ENCODE results near the gene VIT. TPM values are rescaled to one million over a fixed set of nuclear protein-coding genes. Genes with fewer than 3 reads are reported as not detected.

VIT gene
- total RNA-seq, 1 experiment from 2014 or later: not detected

DNA sequence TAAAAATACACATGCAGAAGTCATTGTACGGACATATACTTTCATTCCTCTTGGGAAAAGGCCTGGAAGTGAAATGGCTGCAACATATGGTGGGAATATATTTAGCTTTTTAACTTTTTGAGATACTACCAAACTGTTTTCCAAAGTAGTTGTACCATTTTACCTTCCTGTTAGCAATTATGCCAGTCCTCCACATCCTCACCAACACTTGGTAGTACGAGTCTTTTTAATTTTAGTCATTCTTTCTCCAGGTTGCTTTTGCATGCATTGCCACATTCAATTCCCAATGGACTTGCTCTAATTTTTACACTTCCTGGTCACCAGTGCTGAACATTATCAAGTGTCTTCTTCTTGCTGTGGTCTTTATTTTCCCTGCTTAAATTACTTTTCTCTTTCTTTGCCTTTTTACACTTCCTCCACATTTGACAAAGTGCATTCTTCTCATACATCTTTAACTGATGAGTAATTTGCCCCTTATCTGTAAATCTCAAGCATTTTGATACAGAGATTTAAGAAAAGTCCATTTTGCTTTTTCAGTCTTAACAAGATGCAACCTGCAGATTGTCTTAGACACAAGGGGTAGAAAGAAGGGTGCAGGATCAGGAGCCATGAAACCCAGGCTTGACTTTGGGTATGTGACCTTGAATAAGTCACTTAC lies 14.5 kb downstream of the VIT start:
- DNase-seq: no peak
- Histone ChIP-seq H3K27me3 (ENCODE audit: control insufficient read depth, insufficient read depth, low read length) (no peaks in the 10 kb centered on the region), H3K4me3 (ENCODE audit: insufficient read depth, low read depth, low read length) (no peak overlapping the region), H3K36me3 (replicated peaks; ENCODE audit: control insufficient read depth, insufficient read depth, low read length) (no peaks in the 10 kb centered on the region)

DNA sequence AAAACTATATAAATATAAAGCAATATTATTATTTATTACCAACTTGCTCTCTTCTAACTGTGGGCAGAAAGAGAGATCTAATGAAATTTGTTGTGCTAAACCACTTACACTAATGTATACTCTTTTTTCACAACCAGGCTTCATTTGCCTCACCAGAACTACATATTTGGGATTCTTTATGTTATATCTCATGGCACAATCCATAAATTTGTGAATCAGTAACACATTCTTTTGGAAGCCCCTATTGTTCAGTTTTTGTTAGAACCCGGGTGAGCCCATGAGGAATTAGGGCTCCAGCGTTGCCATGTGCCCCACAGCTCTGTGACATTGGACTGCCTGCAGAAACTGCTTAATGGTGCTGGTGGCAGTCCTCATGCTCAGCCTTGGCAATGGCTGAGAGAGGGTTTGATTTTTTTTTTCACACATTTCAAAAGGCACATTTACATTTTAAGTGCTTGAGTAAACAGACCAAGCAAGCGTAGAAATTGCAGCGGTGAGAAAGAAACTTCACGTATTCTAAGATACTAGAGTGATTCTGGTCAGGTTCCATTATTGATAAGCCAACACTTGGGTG lies 15.3 kb downstream of the VIT start:
- Histone ChIP-seq H3K36me3 (replicated peaks; ENCODE audit: control insufficient read depth, insufficient read depth, low read length) (no peaks in the 10 kb centered on the region), H3K27me3 (ENCODE audit: control insufficient read depth, insufficient read depth, low read length) (no peaks in the 10 kb centered on the region), H3K4me3 (ENCODE audit: insufficient read depth, low read depth, low read length) (no peak overlapping the region)
- no peak for DNase-seq

DNA sequence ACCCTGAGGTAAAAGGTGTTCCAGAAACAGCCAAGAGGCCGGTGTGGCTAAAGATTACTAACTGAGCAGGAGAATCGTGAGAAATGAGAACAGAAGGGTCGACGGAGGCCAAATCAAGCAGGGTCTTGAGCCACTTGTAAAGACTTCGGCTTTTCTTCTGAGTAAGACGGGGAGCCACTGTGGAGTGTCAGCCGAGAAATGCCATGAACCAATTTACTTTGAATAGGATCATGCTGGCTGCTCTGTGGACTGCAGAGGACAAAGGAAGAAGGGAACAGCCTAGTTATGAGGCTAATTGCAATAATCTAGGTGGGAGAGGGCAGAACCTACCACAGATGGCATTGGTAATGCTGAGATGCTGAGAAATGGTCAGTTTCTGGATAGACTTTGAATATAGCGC lies 16.8 kb downstream of the VIT start:
- H3K36me3 ChIP-seq (replicated peaks; ENCODE audit: control insufficient read depth, insufficient read depth, low read length): no peaks in the 10 kb centered on the region
- no peak overlapping the region for H3K4me3 ChIP-seq (ENCODE audit: insufficient read depth, low read depth, low read length)
- no peaks in the 10 kb centered on the region for H3K27me3 ChIP-seq (ENCODE audit: control insufficient read depth, insufficient read depth, low read length)
- no peak for DNase-seq

DNA sequence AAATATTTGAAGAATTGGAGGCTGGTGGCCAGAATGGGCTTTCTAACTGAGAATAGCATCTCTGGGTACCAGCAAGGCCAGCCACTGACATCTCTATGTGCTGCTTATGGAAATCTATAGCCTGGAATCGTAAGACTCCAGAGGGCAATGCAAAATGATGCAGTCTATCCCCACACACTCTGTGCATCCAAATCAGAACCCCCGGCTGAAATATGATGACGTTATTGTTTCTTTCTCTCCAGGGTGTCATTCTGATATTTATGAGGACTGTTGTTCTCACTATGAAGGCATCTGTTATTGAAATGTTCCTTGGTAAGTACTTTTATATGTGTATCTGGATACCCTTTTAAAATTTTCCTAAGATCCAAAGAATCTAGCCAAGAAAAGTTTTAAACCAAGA lies 19.6 kb downstream of the VIT start:
- no peaks in the 10 kb centered on the region for H3K27me3 ChIP-seq (ENCODE audit: control insufficient read depth, insufficient read depth, low read length)
- no peaks in the 10 kb centered on the region for H3K36me3 ChIP-seq (replicated peaks; ENCODE audit: control insufficient read depth, insufficient read depth, low read length)
- no peak overlapping the region for H3K4me3 ChIP-seq (ENCODE audit: insufficient read depth, low read depth, low read length)
- no peak for DNase-seq

DNA sequence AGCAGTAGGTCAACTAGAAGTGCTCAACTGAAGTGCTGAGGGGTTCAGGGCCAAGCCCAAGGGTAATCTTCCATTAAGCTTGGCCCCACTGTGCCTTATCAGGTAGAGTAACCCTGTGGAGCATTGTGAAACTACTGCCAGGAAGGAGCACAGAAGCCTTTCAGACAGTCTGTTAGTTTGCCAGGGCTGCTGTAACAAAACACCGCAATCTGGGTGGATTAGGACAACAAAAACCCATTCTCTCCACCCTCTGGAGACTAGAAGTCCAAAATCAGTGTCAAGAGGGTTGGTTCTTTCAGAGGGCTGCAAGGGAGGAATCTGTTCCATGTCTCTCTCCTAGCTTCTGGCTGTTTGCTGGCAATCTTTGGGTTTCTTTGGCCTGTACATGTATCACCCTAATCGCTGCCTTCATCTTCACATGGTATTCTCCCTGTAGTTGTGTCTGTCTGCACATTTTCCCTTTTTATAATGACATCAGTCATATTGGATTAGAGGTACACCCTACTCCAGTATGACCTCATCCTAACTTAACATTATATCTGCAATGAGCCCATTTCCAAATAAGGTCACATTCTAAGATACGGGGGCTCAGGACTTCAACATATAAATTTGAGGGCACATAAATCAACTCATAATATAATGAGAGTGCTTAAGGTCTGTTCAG lies 21.2 kb downstream of the VIT start:
- Histone ChIP-seq H3K36me3 (replicated peaks; ENCODE audit: control insufficient read depth, insufficient read depth, low read length) (no peaks in the 10 kb centered on the region), H3K4me3 (ENCODE audit: insufficient read depth, low read depth, low read length) (no peak overlapping the region), H3K27me3 (ENCODE audit: control insufficient read depth, insufficient read depth, low read length) (no peaks in the 10 kb centered on the region)
- DNase-seq: no peak

DNA sequence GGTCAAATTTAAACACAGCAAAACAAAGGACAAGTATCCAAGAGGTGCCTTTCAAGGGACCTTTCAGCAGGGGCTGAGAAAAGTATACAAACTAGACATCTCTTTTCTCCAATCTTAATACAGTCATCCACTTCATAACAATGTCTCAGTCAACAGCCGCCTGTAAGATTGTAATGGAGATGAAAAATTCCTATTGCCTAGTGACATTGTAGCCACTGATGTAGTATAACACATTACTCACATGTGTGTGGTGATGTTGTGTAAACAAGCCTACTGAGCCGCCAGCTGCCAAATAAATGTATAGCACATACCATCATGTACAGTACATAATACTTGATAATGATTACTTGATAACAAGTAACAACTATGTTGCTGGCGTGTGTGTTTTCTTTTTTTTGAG lies 31.0 kb downstream of the VIT start:
- no peaks in the 10 kb centered on the region for H3K27me3 ChIP-seq (ENCODE audit: control insufficient read depth, insufficient read depth, low read length)

DNA sequence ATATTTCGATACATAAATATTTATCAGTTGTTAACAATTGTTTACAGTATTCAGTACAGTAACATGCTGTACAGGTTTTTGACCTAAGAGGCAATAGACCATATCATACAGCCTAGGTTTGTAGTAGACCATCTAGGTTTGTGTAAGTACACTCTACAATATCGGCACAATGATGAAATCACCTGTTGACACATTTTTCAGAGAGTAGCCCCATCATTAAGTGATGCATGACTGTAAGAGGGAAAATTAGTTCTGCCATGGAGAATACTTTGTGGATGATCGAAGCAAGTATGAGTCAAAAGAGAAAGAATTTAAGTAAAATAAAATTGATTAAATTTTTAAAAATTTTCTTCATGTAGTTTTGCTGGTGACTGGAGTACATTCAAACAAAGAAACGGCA lies 32.6 kb downstream of the VIT start:
- Histone ChIP-seq H3K4me3 (ENCODE audit: insufficient read depth, low read depth, low read length) (no peak overlapping the region), H3K27me3 (ENCODE audit: control insufficient read depth, insufficient read depth, low read length) (no peaks in the 10 kb centered on the region), H3K36me3 (replicated peaks; ENCODE audit: control insufficient read depth, insufficient read depth, low read length) (no peaks in the 10 kb centered on the region)
- DNase-seq: no peak

More for the DNA sequence above, 31.0 kb downstream of the VIT start:
- Histone ChIP-seq H3K4me3 (ENCODE audit: insufficient read depth, low read depth, low read length) (no peak overlapping the region), H3K36me3 (replicated peaks; ENCODE audit: control insufficient read depth, insufficient read depth, low read length) (no peaks in the 10 kb centered on the region)
- no peak for DNase-seq

DNA sequence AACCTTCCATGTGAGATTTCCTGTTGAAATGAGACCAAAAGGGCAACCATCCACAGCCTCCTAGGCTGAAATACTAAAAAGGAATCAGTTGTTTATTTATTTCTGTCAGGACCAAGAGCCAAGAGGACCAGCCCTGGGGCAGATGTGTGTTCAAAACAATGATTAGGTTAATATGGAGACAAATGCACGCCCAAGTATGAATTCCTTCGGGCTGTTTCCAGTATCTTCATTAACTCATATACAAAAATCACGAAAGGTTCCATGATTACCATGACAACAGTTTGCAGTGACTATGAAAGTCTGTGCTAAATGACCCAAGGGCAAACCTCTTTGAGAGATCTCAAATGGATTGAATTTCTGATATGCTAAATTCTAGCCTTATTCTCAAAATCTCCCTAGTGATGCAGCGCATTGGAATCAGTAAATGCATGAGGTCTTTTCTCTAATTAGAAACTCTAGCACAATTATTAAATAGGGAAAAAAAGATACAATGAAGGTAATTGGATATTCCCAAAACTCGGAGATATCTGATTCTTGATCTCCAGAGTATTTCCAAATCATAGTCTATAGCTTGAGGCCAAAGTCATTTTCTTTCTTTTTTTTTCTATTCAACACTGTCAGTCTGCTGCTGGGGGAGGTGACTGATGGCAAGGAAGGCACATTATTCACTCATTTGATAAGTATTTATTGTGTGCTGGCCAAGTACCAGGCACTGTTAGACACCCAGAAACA lies 35.6 kb downstream of the VIT start:
- DNase-seq: no peak
- Histone ChIP-seq H3K27me3 (ENCODE audit: control insufficient read depth, insufficient read depth, low read length) (no peaks in the 10 kb centered on the region), H3K36me3 (replicated peaks; ENCODE audit: control insufficient read depth, insufficient read depth, low read length) (no peaks in the 10 kb centered on the region), H3K4me3 (ENCODE audit: insufficient read depth, low read depth, low read length) (no peak overlapping the region)

DNA sequence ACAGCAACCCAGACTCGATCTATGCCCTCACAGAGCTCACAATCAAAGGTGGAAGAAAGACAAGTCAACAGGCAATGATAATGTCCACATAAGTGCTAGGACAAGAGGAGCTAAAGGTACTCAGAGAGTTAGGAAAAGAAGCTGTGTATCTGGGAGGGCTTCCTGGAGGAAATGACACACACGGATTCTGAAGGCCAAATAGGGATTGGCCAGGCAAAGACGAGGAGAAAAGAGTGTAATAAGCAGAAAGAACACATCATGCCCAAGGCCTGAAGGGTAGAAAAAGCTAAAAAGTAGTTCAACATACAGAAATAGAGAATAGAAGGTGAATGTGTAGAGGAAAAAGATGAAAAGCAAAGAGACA lies 36.1 kb downstream of the VIT start:
- Histone ChIP-seq H3K36me3 (replicated peaks; ENCODE audit: control insufficient read depth, insufficient read depth, low read length) (no peaks in the 10 kb centered on the region), H3K4me3 (ENCODE audit: insufficient read depth, low read depth, low read length) (no peak overlapping the region), H3K27me3 (ENCODE audit: control insufficient read depth, insufficient read depth, low read length) (no peaks in the 10 kb centered on the region)
- DNase-seq: no peak

DNA sequence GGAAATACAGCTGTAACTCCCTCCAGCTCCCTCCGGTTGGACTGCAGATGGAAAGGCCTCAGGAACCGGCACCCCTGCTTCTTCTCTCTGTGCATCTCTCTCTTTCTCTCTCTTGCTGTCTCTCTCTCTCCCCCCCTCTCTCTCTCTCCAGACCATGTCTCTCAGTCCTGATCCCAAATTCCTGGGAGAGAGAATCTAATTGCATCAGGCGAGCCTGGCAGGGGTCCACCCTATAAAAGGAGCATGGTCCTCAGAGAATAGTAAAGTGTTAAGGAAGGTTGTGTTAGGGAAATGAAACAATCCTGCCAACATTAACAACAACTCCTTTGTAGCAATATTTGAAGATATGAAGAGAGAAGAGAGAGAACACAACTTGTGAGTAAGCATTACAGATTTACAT lies 36.7 kb downstream of the VIT start:
- Histone ChIP-seq H3K4me3 (ENCODE audit: insufficient read depth, low read depth, low read length) (no peak overlapping the region), H3K27me3 (ENCODE audit: control insufficient read depth, insufficient read depth, low read length) (no peaks in the 10 kb centered on the region), H3K36me3 (replicated peaks; ENCODE audit: control insufficient read depth, insufficient read depth, low read length) (no peaks in the 10 kb centered on the region)
- no peak for DNase-seq

DNA sequence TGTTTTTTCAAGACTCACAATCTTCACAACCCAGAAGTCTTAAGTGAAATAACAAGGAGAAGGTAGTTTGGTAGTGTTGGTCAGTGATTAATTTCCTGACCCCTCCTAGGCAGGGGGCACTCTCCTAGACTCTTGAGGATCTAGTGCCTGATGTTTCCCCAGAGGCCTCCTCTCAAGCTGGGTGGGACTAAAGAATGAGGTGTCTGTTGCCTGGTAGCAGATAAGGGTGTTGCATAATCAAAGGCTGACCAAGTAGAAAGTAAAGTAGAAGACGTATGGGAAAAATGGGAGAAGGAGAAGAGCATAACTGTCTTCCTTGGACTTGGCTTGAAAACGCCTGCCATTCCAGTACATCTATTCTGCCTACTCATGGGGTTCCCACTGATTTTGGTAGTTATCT lies 37.8 kb downstream of the VIT start:
- no peak overlapping the region for H3K4me3 ChIP-seq (ENCODE audit: insufficient read depth, low read depth, low read length)
- H3K36me3 ChIP-seq (replicated peaks; ENCODE audit: control insufficient read depth, insufficient read depth, low read length): no peaks in the 10 kb centered on the region
- no peak for DNase-seq
- no peaks in the 10 kb centered on the region for H3K27me3 ChIP-seq (ENCODE audit: control insufficient read depth, insufficient read depth, low read length)

DNA sequence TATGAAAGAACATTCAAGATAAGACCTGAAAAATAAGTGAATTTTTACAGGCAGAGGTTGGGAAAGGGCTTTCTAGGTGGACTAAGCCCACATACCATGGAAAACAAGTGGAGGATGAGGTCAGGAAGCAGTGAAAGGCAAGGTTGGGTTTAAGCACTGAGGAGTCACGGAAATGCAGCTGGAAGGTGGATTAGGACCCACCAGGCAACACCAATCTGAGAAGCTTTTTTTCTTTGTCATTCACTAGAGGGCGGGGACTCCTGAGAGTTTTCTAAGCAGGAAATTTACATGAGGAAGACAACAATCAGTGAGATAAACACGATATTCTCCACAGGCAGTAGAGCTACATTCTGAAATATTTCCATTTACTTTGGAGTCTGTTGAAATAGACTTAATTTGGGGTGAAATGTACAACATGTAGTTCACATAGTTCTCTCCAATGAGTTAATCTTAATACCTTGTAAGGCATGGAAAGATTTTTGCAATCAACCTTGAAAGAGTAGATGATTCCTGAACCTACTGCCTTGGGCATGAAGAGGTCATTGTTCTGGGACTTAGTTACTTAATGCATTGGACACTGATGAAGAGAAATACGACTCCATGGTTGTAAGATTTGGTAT lies 40.7 kb downstream of the VIT start:
- peak; percentile 33 for DNase-seq
- Histone ChIP-seq H3K36me3 (replicated peaks; ENCODE audit: control insufficient read depth, insufficient read depth, low read length) (no peaks in the 10 kb centered on the region), H3K4me3 (ENCODE audit: insufficient read depth, low read depth, low read length) (no peak overlapping the region)

DNA sequence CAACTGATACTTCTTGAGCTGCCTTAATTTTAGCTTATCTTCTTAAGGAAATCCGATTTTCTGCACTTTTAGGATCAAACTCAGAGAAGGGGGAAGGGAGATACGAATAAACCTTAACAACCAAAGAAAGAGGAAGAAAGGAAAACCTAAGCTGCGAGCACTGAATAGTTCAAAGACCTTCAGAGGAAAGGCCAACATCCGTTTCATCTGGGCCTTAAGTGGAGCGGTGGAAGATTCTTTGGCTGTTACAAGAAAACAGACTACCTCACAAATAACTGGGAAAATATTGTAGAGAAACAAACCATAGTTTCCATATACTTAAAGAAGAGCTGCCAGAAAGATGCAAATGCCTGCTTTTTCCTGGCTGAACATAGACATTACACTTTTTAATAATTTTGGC lies 43.6 kb downstream of the VIT start:
- DNase-seq: no peak
- Histone ChIP-seq H3K27me3 (ENCODE audit: control insufficient read depth, insufficient read depth, low read length) (no peaks in the 10 kb centered on the region), H3K4me3 (ENCODE audit: insufficient read depth, low read depth, low read length) (no peak overlapping the region), H3K36me3 (replicated peaks; ENCODE audit: control insufficient read depth, insufficient read depth, low read length) (no peaks in the 10 kb centered on the region)

More for the DNA sequence above, 40.7 kb downstream of the VIT start:
- no peaks in the 10 kb centered on the region for H3K27me3 ChIP-seq (ENCODE audit: control insufficient read depth, insufficient read depth, low read length)

DNA sequence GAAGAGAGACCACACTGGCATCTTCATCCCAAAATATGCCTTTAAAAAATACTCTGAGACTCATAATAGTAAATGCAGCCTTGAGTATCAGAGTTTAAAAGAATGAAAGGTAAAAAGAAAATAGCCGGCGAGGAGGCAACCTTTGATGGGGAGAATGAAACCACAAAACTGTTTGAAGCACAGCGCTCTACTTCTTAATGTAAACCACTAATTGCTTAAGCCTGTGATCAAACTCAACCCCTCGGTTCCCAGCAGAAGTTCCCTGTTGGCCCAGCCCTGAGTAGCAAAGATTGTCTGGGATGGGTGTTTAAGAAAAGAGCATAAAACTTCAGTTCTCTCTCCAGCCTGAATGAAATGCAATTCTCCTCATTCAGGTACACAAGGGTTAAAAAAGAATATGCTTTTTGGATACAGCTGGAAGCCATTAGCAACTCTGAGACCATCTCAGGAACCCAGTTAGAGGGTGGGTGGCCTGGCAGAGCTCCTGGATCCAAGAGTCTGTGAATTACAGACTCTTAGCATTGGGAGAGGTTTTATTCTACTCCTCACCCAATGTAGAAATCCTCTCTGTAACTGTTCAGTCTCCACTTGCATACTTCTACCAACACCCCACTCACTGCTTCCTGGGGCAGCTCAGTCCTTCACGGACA lies 44.8 kb downstream of the VIT start:
- no peaks in the 10 kb centered on the region for H3K36me3 ChIP-seq (replicated peaks; ENCODE audit: control insufficient read depth, insufficient read depth, low read length)
- no peak for DNase-seq
- H3K27me3 ChIP-seq (ENCODE audit: control insufficient read depth, insufficient read depth, low read length): no peaks in the 10 kb centered on the region
- no peak overlapping the region for H3K4me3 ChIP-seq (ENCODE audit: insufficient read depth, low read depth, low read length)

All from H7 (cell line).